WTC11 (cell line): ENCODE results near the gene KIAA0408. TPM values are rescaled to one million over a fixed set of nuclear protein-coding genes. Genes with fewer than 3 reads are reported as not detected.
A peak's percentile ranks its signal among the peaks of the same experiment; 100 is the strongest.

Experiments used
- AFF4 ChIP-seq: sonication (generic); formaldehyde crosslinking; IDR thresholded peaks from 2 replicates; pipeline ENCODE4 v1.8.1; 2023; ENCODE audit warnings: mild to moderate bottlenecking, missing genetic modification reagents, borderline replicate concordance
- ATF3 ChIP-seq: sonication (generic); formaldehyde crosslinking; conservative IDR thresholded peaks from 2 replicates; pipeline ENCODE4 v1.8.1; 2022; ENCODE audit warnings: mild to moderate bottlenecking, missing genetic modification reagents
- GABPB1 ChIP-seq: sonication (generic); formaldehyde crosslinking; IDR thresholded peaks from 2 replicates; pipeline ENCODE4 v1.8.1; 2023; ENCODE audit warnings: mild to moderate bottlenecking, missing genetic modification reagents
- MYBL2 ChIP-seq: sonication (generic); formaldehyde crosslinking; IDR thresholded peaks from 2 replicates; pipeline ENCODE4 v1.8.1; 2023; ENCODE audit warnings: mild to moderate bottlenecking, moderate library complexity, missing genetic modification reagents
- NFE2L1 ChIP-seq: sonication (generic); formaldehyde crosslinking; IDR thresholded peaks from 2 replicates; pipeline ENCODE4 v1.8.1; 2023; ENCODE audit warnings: missing genetic modification reagents
- SMAD4 ChIP-seq: sonication (generic); formaldehyde crosslinking; IDR thresholded peaks from 2 replicates; pipeline ENCODE4 v1.8.0; 2022; ENCODE audit warnings: mild to moderate bottlenecking, missing genetic modification reagents
- TCF7 ChIP-seq: sonication (generic); formaldehyde crosslinking; IDR thresholded peaks from 2 replicates; pipeline ENCODE4 v1.8.0; 2022; ENCODE audit warnings: mild to moderate bottlenecking, low read depth, missing genetic modification reagents, moderate library complexity
- TEAD1 ChIP-seq: sonication (generic); formaldehyde crosslinking; IDR thresholded peaks from 2 replicates; pipeline ENCODE4 v1.8.0; 2022; ENCODE audit warnings: mild to moderate bottlenecking, missing genetic modification reagents
- TEAD4 ChIP-seq: sonication (generic); formaldehyde crosslinking; IDR thresholded peaks from 2 replicates; pipeline ENCODE4 v1.8.0; 2022; ENCODE audit warnings: mild to moderate bottlenecking, missing genetic modification reagents
- ZSCAN18 ChIP-seq: fragments of 250-450 bp; sonication (Bioruptor Pico); IDR thresholded peaks from 2 replicates; pipeline ENCODE4 v2.1.2; 2022; ENCODE audit warnings: mild to moderate bottlenecking, moderate library complexity
- total RNA-seq: library from RNA; stranded (reverse); gene quantifications from 3 replicates; pipeline ENCODE4 v1.2.3, GENCODE V29; 2021
- TF ChIP-seq, protein P1 (sequence below): sonication (generic); formaldehyde crosslinking; IDR thresholded peaks from 2 replicates; pipeline ENCODE4 v1.8.0; 2022; ENCODE audit warnings: mild to moderate bottlenecking, missing genetic modification reagents
- TF ChIP-seq, protein P2 (sequence below): sonication (generic); formaldehyde crosslinking; IDR thresholded peaks from 2 replicates; pipeline ENCODE4 v1.8.1; 2022; ENCODE audit warnings: missing genetic modification reagents, borderline replicate concordance
- TF ChIP-seq, protein P3 (sequence below): fragments of 250-450 bp; sonication (Bioruptor Pico); IDR thresholded peaks from 2 replicates; pipeline ENCODE4 v1.9.0; 2021; ENCODE audit warnings: mild to moderate bottlenecking, borderline replicate concordance

Gene KIAA0408
- total RNA-seq, 1 experiment from 2014 or later, result 12.2 TPM

DNA sequence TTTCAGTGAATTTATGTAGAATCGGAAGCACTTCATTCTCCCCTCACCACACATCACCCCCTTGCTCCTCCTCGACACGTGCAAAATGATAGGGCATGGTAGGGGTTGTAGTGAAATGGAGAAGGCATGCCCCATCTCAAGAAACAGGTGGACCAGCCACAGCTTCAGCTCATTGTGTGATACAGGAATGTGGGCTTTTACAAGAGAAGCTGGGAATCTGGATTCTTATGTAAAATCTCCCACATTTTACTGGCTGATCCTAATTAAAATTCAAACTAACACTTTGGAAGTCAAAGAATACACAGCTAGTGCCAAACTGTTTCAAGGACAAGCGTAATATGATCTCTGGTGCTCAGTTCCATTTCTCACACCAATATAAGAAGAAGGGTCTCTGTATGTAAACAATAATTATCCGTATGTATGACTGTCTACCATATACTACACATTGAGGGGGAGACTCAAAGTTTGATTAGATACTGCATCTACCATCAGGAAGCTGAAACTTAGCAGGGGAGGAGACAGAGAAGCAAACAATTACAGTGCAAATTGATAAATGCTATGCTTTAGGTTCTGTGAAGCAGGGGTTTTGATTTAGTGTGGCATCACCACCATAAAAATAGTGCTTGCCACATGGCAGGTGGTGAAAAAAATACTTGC, 24.3 kb upstream of the KIAA0408 start (continued):
- peak; percentile 55; the same call in 1 of the 2 replicates for TF ChIP-seq AFF4
- TF ChIP-seq TCF7 (CRISPR knock-in tag), result no peak
- 0 out of 2 replicates have a peak, but pooled peaks have one; percentile 9 for TF ChIP-seq ZSCAN18 (CRISPR knock-in tag)
- TF ChIP-seq, protein P1, sequence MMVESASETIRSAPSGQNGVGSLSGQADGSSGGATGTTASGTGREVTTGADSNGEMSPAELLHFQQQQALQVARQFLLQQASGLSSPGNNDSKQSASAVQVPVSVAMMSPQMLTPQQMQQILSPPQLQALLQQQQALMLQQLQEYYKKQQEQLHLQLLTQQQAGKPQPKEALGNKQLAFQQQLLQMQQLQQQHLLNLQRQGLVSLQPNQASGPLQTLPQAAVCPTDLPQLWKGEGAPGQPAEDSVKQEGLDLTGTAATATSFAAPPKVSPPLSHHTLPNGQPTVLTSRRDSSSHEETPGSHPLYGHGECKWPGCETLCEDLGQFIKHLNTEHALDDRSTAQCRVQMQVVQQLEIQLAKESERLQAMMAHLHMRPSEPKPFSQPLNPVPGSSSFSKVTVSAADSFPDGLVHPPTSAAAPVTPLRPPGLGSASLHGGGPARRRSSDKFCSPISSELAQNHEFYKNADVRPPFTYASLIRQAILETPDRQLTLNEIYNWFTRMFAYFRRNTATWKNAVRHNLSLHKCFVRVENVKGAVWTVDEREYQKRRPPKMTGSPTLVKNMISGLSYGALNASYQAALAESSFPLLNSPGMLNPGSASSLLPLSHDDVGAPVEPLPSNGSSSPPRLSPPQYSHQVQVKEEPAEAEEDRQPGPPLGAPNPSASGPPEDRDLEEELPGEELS (CRISPR knock-in tag), result no peak
- peak; percentile 71; the same call in 1 of the 2 replicates for TF ChIP-seq TEAD1
- no peak for TF ChIP-seq TEAD4 (CRISPR knock-in tag)
- TF ChIP-seq, protein P2, sequence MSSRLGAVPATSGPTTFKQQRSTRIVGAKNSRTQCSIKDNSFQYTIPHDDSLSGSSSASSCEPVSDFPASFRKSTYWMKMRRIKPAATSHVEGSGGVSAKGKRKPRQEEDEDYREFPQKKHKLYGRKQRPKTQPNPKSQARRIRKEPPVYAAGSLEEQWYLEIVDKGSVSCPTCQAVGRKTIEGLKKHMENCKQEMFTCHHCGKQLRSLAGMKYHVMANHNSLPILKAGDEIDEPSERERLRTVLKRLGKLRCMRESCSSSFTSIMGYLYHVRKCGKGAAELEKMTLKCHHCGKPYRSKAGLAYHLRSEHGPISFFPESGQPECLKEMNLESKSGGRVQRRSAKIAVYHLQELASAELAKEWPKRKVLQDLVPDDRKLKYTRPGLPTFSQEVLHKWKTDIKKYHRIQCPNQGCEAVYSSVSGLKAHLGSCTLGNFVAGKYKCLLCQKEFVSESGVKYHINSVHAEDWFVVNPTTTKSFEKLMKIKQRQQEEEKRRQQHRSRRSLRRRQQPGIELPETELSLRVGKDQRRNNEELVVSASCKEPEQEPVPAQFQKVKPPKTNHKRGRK, result no peak
- no peak for TF ChIP-seq ATF3 (CRISPR knock-in tag)
- TF ChIP-seq MYBL2 (CRISPR knock-in tag), result no peak
- TF ChIP-seq, protein P3, sequence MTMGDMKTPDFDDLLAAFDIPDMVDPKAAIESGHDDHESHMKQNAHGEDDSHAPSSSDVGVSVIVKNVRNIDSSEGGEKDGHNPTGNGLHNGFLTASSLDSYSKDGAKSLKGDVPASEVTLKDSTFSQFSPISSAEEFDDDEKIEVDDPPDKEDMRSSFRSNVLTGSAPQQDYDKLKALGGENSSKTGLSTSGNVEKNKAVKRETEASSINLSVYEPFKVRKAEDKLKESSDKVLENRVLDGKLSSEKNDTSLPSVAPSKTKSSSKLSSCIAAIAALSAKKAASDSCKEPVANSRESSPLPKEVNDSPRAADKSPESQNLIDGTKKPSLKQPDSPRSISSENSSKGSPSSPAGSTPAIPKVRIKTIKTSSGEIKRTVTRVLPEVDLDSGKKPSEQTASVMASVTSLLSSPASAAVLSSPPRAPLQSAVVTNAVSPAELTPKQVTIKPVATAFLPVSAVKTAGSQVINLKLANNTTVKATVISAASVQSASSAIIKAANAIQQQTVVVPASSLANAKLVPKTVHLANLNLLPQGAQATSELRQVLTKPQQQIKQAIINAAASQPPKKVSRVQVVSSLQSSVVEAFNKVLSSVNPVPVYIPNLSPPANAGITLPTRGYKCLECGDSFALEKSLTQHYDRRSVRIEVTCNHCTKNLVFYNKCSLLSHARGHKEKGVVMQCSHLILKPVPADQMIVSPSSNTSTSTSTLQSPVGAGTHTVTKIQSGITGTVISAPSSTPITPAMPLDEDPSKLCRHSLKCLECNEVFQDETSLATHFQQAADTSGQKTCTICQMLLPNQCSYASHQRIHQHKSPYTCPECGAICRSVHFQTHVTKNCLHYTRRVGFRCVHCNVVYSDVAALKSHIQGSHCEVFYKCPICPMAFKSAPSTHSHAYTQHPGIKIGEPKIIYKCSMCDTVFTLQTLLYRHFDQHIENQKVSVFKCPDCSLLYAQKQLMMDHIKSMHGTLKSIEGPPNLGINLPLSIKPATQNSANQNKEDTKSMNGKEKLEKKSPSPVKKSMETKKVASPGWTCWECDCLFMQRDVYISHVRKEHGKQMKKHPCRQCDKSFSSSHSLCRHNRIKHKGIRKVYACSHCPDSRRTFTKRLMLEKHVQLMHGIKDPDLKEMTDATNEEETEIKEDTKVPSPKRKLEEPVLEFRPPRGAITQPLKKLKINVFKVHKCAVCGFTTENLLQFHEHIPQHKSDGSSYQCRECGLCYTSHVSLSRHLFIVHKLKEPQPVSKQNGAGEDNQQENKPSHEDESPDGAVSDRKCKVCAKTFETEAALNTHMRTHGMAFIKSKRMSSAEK (CRISPR knock-in tag), result peak; percentile 45; the same call in 1 of the 2 replicates
- no peak for TF ChIP-seq GABPB1 (CRISPR knock-in tag)
- no peak for TF ChIP-seq SMAD4 (CRISPR knock-in tag)
- TF ChIP-seq NFE2L1 (CRISPR knock-in tag), result no peak
